HG02981 (cell line): Measurements from ENCODE around the gene MEGF11.
"Not testable (repeated sequence)": the region's sequence is repeated elsewhere in the genome, so short reads cannot be mapped to it uniquely, and the experiment has no call there.

ENCODE experiments used
- ATAC-seq: cut with Tn5 transposase; IDR thresholded peaks from one replicate; pipeline ENCODE4 v1.9.1; 2021; ENCODE audit warnings: mild to moderate bottlenecking, moderate library complexity; ENCODE audit not compliant: unreplicated experiment

MEGF11 gene

DNA sequence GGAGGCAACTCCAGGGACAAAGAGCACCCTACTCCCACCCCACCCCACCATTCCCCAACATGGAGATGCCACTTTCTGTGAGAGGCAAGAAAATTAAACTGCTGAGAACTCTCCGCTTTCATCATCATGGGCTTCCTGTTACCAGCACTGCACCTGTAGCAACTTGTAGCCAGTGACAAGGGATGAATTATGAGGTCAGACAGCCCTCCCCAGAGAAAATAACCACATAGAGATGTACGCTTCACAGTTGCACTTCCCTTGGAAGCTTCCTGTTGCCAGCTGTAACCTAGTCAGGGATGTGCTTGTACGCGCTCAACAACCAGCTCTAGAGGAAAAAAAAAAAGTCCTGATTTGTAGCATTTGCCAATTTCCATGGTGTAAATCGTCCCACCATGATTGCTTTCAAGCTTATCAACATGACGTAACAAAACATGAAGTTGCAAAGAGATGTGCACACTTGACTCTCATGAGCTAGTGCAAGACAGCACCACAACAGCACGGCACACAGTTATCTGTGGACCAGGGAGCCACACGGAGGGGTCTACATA is 238.8 kb downstream of the MEGF11 start:
- no peak for ATAC-seq

DNA sequence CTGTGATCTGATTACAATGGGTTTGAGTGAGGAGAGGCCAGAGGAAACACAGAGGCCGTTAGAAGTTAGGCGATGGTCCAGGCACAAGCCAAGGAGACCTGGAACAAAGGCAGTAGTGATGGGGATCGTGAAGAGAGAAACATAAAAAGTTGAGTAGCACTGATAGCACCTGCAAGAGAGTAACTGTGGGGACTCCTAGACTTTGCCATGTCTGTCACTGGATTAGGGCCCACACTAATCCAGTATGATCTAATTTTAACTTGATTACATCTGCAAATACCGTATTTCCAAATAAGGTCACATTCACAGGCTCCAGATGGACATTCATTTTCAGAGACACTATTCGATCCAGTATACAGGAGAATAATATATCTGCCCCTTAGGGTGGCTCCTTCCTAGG is 239.5 kb downstream of the MEGF11 start:
- ATAC-seq = no peak

DNA sequence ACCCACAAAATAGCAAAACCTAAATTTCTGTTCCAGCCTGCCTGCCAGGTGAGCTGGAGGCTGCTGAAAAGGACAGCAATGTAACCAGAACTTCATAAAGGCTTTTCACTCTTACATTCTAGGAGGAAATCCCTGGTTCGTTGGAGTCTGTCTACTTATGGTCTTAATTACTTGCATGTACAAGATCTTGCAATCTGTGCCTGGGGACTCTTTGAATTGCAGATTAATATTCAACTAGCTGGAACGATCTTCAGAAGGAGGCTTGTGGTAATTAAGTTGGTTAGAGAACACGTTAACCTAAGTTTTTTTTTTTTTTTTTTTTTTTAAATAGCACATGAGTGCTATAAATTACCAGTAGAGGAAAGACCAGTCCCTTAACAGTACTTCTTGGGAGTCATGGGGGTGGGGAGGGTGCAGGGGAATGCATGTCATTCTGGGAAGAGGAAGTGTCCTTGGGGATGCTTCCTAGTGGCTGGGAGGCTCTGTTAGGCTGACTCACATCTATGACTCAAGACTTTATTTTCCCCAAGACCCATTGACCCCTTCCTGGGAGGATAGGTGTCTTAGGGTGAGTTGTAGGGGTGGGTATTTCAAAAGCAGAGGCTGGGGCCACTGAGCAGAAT is 244.5 kb downstream of the MEGF11 start:
- ATAC-seq = no peak

DNA sequence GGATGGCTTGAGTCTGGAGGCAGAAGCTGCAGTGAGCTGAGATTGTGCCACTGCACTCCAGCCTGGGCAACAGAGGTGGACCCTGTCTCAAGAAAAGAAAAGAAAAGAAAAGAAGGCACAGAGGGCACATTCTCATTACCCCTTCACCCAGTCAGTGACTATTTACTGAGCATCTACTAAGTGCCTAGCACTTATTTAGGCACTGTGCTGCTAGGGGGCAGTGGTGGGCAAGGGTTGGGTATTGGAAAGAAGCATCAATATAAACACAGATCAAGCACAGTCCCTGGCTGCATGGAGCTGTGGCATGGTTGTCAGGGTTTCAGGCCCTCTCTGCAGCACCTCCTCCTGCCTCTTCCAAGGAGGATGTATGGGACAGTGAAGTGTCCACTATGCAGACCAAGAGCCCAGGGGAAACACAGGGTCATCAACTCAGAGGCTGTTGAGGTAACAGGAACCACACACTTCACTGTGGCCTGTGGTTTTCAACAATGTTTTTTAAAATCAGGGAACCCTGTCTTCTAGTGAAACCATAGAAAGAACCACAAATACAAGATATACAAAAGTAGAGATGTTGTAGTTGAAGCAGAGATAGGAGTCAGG is 245.8 kb downstream of the MEGF11 start:
- ATAC-seq = no peak

DNA sequence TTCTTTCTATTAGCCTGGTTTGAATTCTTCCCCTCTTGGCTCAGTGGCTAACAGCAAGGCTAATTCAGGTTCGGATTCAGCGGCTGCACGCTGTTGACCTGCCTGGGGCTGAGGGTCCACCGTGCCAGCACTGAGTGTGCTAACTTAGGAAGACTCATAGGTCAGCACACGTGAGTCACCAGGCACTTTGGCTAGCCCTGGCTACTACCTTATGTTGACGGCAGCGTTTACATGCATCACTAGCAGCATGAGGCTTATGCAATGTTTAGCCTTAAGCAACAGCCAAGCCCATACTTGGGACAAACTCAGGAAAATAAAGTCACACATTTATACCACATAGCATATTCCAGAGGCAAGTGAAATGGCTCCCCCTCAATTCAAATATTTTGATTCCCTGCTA is 246.6 kb downstream of the MEGF11 start:
- ATAC-seq = no peak

DNA sequence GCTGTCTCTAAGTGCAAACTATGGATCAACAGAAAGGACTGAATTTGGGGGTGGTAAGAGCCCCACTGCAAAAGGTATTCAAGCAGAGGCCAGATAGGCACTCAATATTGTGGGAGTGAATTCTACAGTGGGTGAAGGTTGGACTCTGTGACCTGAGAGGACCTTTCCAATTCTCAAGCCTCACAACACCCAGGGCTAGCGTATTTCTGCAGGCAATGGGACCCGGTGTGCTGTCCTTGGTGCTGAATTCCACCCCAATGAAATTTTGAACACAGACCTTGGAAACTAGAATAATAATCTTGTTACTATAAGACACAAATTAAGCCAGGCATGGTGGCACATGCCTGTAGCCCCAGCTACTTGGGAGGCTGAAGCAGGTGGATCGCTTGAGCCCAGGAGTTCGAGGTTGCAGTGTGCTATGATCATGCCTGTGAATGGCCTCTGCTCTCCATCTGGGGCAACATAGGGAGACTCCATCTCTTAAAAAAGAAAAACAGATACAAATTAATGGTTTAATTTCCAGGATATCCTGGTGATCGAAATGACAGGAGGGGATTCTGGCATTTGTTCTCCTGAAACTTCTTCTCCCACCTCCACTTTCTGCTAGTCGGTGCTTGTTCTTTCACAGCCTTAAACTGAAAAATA is 248.8 kb downstream of the MEGF11 start:
- ATAC-seq = no peak

DNA sequence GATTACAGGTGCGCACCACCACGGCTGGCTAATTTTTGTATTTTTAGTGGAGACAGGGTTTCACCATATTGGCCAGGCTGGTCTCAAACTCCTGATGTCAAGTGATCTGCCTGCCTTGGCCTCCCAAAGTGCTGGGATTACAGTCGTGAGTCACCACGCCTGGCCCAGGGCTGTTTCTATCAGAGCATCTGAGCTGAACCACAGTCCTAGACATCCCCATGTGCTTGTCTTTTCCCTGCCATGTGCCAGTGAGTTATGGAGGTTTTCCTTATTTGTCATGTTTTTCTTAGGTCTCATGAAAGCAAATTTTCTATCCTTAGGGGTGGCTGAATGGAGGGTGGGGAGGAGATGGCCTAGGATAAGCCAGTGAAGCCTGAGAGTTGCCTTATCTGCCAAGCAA is 250.4 kb downstream of the MEGF11 start:
- ATAC-seq = not testable (repeated sequence)

DNA sequence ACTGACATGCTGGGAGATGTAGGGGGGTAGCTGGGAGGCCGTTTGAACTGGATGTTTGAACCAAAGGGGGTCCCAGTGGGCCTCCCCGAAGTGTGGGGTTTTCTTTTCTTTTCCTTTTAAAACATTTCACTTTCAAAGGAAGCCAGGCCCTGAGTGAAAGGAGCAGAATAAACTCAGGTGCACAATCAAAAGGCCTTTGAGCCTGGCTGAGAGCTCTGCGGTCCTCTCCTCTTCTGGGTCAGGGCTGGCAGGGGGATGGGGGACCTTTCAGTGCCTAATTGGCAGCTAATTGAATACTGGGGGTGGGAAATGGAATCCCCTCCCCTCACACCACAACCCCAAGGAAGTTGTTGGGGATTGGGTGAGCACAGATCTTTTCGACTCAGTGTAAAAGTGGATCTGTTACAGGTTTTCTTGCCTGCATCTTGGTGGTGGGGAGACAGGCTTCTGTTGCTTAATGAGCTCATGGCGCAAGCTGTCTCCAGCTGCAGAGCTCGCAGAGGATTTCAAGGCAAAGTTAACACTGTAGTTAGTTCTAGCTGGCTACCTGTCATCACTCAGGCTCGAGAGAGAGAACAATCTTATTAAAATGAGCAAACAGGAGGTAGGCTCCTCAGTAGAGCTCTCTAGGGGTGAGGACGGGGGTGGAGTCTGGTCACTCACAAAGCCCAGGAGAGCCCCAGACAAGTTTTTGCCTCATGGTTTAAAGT is 251.7 kb downstream of the MEGF11 start:
- no peak for ATAC-seq

DNA sequence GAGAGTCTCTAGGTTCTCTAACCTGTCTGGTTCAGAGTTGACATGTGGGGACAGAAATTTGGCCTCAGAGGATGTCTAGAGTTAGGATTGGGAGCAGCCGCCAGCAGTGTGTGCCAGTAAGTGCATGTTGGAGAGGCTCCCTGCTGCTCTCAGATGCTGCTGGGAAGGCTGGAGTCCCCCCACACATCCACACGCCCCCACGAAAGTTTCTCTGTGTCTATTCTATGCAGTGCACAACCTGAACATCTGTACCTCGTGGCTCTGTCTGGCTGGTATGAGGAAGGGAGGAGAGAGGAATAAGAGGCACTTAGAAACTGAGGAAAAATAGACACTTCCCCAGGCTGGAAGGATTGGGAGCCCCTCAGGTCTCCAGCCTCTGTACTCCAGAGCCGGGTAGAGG is 252.5 kb downstream of the MEGF11 start:
- no peak for ATAC-seq

DNA sequence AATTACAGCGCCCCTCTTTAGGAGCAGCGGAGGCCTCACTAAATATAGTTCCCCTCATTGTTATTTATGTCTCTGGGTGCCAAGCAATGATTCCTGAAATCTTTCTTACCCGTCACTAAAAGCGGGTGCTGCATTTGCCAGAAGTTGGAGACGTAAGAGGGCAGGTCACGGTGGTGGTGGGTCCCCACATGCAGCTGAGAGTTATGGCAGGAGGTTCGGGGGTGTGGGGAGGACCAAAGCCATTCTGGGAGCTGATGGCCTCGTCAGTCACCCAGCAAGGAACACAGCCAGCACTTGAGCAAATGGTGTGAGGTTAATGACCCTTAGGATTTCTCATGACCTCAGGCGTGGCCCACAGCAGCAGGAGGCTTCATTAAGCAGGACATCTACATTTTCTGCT is 255.1 kb downstream of the MEGF11 start:
- ATAC-seq = no peak

DNA sequence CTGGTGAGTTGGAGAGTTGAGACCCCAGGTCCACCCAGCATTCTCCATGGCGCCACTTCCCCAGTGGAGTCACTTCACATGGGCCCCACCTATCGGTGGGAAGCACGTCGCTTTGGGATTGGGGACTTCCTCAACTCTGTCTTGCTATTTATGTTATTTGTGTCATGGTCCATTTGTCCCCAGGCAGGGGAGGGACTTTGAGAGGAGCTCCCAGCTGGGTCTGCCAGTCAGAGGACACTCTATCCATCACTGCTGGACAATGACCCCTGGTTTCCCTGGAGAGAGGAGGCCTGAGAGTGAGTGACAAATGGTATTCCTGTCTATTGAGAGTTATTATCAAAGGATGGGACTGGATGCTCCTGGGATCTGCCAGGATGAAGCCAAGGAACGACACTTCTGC is 256.6 kb downstream of the MEGF11 start:
- no peak for ATAC-seq

DNA sequence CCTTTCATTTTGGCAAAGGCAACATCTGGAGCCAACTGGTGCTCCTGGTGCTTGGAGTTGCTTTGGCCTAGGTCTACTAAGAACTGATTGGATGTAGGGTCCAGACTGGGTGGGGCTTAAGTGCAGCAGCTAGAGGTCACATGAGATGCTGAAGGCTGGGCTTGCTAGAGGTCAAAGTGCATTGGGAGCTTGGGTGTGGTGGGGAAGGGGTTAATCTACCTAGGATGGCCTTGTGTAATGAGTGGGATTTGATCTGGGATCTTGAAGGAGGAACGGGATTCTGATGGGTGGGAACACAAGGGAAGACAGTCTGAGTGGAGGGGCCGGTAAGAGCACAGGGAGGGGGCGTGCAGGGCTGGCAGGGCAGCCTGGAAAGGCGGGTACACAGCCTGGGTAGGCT is 258.7 kb downstream of the MEGF11 start:
- no peak for ATAC-seq

DNA sequence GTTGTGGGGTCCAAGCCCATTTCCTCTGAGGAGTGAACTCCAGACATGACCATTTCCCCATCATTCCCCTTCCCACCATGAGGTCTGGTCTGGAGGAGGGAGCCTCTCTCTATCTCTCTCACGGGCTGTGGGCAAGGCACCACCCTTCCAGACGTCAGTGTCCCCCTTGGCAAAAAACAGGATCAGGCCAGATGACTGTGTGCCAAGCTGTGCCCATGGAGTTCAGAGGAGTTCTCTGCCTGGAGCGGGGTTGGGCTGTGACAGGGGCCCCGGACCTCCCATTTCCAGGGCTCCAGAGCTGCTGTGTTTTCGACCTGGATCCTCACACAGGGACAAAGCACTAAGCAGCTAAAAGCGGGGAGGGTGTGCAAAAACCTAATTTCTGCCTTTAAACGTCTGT is 259.8 kb downstream of the MEGF11 start:
- no peak for ATAC-seq

DNA sequence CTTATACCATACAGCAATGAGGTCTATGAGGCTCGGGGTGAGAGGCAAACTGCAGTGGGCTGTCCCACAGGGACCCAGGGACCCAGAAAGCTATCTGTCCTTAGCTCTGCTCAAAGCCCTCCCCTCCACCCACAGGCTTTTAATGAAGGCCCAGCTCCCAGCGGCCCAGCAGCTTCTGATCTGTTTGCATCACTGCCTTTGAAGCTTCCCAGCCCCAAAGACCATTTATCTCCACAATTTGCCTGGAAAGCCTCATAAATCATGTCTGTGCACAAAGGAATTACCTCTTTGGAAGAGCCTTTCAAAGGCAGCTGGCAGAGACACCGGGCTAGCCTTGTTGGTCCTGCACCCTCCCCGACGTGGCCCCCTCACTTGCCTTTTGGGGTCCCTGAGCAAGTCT is 260.3 kb downstream of the MEGF11 start:
- ATAC-seq = no peak

DNA sequence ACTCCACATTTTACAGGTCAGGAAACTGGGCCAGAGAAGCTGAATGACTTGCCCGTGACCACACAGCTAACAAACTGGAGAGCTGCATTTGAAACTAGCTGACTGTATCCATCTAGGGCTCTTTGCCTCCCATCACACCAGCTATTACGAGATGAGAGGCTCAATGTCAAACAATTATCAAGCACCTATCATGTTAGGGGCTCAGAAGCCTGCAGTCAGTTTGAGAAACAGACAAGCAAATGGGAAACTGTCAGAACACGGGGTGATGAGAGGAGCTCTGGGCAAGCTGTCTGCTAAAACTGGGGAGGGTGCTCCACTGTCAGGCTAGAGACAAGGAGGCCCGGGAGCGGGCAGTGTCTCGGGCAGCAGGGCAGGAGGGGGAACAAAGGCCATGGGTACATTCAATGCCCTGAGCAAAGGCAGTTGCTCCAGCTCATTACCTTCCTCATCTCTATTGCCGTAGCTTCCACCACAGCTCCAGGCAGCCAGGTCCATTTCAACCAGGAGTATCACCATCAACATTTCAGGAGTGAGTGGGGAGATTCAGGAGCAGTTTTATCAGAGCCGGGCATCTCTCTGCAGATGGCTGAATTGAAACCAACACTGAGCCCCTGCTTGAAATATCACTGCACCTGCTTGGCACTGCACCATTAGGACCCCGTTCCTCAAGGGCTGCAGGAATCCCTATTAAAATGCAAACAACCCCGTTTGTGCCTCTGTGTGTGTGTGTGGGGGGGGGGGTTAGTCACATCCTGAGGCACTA is 261.6 kb downstream of the MEGF11 start:
- ATAC-seq = no peak

DNA sequence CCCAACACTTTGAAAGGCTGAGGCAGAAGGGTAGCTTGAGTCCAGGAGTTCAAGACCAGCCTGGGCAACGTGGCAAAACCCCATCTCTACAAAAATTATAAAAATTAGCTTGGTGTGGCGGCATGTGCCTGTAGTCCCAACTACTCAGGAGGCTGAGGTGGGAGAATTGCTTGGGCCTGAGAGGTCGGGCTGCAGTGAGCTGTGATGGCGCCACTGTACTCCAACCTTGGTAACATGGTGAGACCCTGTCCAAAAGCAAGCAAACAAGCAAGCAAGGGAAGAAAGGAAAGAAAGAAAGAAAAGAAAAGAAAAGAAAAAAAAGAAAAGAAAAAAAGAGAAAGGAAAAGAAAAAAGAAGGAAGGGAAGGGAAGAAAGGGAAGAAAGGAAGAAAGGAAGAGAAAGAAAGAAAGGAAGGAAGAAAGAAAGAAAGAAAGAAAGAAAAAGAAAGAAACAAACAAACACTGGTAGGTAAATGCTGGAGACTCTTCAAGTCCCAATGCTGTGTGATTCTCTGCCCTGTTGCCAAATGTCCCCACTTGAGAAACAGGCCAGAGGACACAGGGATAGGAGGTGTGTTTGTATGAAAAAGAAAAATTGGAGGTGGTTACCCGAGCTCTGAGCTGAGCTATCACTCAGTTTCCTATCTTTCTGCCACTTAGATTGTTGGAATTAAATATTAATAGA is 263.1 kb downstream of the MEGF11 start:
- no peak for ATAC-seq

DNA sequence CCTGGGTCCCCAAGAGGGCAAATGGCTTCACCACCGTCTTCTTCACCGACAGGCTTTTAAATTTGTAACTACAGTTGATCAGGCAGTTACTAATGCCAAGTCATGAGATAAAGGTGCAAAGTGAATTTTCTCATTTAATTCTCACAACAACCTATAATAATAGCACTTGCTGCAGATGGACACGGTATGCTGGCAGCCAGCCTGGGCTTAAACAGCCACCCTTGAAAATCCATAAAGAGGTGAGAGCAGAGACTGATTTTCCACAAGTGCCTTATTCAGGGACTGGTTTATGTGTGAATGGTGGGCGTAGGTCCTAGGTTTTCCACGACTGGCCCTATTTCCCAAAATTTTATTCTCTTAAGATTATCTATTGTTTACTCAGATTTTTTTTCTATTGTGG is 266.4 kb downstream of the MEGF11 start:
- no peak for ATAC-seq

DNA sequence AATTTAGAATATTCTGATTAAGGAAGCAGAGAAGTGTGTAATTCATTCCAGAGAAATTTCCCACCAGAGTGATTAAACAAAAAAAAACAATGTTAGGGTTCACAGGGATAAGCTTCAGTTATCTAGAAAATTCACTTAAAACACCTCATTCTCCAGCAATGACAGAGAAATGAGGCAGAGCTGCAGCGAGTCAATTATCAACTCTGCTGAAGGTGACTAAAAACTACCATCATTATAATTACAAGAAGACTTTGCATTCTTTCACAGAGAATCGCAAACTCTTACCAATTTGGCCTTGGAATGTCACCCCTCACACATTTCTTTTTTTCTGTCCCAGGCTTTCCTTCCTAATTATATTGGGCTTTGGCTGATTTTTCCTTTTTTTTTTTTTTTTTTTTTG is 267.1 kb downstream of the MEGF11 start:
- no peak for ATAC-seq

DNA sequence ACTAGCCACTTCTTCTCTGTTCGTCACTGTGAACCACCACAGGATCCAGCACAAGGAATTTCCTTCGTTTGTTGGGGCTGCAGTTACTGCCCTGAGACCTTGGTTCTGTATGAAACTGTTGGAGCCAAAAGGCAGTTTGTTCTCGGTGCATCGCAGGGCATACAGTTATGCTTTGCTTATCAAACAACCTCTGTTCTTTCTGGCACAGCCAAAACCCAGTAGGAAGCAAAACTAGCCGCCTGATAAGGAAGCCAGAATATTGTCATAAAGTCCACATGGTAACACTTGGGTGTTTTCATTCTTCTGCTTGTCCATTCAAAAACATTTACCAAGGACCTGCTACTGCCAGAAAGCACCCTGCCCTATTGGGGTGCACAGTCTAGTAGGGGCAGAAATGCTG is 268.2 kb downstream of the MEGF11 start:
- no peak for ATAC-seq

DNA sequence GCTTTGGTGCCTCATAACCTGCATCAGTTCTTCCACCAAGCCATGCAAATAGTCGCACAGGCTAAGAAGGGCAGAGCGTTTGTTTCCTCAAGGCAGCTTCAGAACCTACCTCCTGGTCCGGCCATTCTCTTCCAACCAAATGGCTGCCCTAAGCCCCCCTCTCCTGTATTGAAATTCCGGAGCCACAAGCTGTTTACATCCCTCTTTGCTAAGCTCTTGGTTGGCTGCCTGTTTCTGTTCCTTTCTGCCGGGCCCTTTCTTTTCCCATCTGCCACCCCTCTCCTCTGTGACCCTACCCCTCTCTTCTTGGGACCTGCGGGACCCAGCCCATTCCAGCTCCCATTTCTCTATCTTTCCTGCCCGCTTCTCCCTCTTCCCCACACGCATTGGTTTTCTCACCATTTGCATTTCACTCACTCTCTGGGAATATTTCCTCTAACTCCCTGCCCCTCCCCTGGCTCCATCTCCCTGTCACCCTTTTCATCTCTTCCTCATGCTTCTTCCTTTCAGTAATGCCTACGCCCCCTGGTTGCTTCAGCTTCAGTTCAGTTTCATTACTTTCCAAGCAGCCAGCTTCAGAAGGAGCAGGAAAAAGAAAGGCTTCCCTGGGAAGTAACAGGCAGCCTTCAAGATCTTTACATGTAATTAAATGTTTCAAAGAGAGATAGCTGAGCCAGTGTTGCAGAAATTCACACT is 270.8 kb downstream of the MEGF11 start:
- ATAC-seq = no peak
